ENCODE results near the gene PLCL1. TPM values are rescaled to one million over a fixed set of nuclear protein-coding genes. Genes with fewer than 3 reads are reported as not detected.
"Not testable (repeated sequence)": the region's sequence is repeated elsewhere in the genome, so short reads cannot be mapped to it uniquely, and the experiment has no call there.

PLCL1 gene
- polyA plus RNA-seq, 5 donors = 6.4 to 13.6 (median 11.5) TPM

GRCh38 chr2:197993363-197993762 lies 189.0 kb downstream of the PLCL1 start:
- no peak for DNase-seq

DNA sequence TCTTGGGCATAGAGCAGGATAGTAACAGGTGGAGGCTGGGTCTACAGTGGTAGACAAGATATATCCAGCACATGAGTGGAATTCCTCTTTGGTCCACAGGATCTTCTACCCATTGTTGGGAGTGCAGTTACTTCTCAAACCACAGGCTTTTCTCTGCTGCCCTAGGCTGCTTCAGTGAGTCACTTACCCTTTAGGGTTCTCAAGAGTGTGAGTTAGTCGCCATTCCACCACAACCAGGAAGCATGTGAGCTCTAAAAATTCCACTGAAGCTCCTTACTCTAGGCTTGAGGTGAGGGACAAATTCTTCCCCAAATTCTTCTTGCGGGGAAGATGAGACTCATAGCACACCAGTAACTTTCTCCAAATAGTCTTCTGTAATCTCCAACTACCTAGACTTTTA lies 189.4 kb downstream of the PLCL1 start:
- DNase-seq = no peak

GRCh38 chr2:197994751-197995150 lies 190.4 kb downstream of the PLCL1 start:
- no peak for DNase-seq

GRCh38 chr2:197996583-197996982 lies 192.2 kb downstream of the PLCL1 start:
- DNase-seq = no peak

- DNase-seq = no peak
Observed at GRCh38 chr2:197997083-197997541, 192.7 kb downstream of the PLCL1 start.

GRCh38 chr2:197998702-197999101 lies 194.3 kb downstream of the PLCL1 start:
- no peak for DNase-seq

- DNase-seq = no peak
Observed at GRCh38 chr2:198000417-198000816, 196.0 kb downstream of the PLCL1 start.

DNA sequence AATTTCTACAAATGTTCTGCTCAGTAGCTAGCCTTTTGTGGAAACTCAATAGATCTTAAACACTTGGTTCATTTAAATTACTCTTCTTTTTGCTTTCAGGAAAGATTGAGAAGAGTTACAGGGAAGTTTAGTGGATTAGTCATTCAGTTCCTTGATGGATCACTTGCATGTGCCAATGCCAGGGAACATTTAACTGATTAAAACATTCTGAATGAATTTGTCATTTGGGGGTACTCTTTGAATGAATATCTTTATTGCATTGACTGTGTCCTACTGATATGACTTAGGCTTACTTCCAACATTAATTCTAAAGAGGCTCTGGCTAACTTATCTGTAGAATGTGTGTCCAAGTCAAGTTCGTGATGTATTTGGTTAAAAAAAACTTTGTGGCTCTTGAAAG lies 199.8 kb downstream of the PLCL1 start:
- no peak for DNase-seq

GRCh38 chr2:198004921-198005829 lies 200.8 kb downstream of the PLCL1 start:
- no peak for DNase-seq

- DNase-seq = no peak
Observed at GRCh38 chr2:198006733-198007132, 202.3 kb downstream of the PLCL1 start.

GRCh38 chr2:198008230-198008629 lies 203.8 kb downstream of the PLCL1 start:
- DNase-seq = no peak

- DNase-seq = no peak
Observed at GRCh38 chr2:198012025-198012424, 207.6 kb downstream of the PLCL1 start.

DNA sequence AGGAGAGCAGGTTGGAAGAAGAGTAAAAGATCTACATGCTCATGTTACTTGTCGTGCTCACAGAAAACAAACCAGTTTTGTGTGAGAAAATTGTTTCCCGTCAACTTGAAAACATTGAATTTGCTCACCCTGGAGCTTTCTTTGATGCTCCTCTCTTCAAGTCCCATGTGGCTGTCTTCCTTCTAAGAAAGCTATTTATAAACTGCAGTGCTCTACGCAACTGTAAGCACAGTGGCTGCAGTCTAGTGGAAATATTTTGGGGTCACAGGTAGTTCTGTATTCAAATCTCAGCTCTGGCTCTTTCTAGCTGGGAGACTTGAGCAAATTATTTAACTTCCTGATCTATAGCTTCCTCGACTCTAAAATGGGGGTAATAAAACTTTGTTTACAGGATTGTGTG lies 211.8 kb downstream of the PLCL1 start:
- no peak for DNase-seq

DNA sequence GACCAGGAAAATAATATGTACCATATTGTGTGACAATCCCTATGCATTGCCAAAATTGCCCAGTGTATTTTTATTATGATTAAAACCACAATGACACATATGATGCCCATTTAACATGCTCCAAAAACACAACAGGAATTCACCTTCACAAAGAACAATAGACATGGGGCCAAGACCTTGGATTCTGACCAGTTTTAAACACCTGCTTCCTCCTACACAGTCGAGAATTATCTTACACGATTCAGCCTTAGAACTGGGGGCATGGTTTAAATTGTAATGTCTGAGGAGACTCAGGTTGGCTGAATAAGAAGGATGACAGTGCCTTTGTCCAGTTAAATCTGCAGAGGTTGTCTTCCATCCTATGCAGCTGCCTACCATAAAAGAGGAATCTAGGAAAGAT lies 212.7 kb downstream of the PLCL1 start:
- DNase-seq = no peak

DNA sequence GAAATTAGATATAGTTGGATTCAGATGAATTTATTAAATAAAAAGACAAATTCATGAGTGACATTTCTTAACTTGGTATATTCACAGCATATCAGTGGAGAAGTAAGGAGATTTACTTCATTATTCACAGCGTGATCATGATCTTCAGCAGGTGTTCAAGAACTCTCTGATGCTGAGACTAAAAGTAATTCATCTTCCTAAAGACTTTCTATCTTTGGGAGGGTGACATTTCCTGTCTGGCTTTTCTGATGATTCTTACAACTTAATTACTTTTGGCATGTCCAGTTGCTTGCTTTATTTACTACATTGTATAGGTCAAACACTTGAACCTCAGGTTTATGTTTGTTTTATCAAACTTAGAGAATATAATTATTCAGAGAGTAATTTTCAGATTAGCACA lies 224.6 kb downstream of the PLCL1 start:
- DNase-seq = no peak

- DNase-seq = not testable (repeated sequence)
Observed at GRCh38 chr2:198029576-198029975, 225.2 kb downstream of the PLCL1 start.

DNA sequence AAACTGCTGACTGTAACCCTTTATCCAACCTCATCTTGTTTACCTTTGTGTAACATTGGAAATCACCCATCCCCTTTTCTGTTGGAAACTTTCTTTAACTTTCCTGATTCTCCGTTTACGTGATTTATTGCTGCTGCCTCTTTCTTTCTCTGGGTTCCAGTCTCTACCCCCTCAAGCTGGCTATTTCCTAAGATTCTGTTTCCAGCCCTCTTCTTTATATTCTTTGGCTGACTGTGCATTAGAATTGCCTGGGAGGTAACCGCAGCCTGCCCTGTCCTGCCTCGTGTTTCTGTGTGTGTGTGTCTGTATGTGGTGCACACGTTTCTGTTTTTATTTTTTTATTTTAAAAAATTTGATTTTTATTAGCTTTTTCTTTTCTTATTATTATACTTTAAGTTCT lies 229.2 kb downstream of the PLCL1 start:
- no peak for DNase-seq

- DNase-seq = no peak
Observed at GRCh38 chr2:198036029-198036879, 231.9 kb downstream of the PLCL1 start.

- no peak for DNase-seq
Observed at GRCh38 chr2:198040835-198041234, 236.4 kb downstream of the PLCL1 start.

- DNase-seq = no peak
Observed at GRCh38 chr2:198042189-198042588, 237.8 kb downstream of the PLCL1 start.

- DNase-seq = no peak
Observed at GRCh38 chr2:198044777-198045176, 240.4 kb downstream of the PLCL1 start.

DNA sequence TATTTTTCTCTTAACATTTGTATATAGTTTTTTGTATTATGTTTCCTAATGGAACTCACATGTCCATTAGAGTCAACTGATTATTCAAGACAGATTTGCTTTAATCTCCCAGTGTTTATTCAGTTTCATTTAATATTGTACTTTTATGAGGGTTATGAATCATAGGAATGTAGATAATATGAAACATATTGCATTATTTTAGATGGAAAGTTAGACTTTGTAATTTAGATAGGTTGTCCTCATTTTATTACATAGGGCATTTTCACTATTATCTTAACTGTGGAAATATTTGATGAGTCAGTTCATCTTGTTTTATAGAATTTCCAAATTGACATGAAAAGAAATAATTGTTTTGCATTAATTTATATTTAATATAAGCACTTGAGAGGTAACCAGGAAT lies 240.8 kb downstream of the PLCL1 start:
- DNase-seq = no peak

DNA sequence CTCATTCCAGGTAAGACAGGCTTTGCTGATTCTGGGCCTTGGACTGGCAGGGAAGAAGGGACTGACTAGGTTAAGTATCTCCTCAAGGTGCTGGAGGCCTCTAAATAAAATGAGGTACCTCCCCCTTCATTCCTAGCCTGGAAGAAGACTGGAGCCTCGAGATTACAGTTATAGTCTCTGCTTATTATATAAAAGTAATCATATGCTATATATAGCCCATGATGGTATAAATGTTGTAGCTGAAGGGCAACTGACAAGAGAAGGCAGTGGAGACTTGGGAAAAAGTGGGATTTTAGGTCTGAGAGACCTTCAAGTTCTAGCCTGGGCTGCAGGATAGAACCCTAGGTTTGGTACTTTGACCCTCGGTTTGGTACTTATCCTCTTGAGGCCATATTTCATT lies 248.3 kb downstream of the PLCL1 start:
- DNase-seq = no peak

All from right lung (tissue), 5 donors.